Sigmoid colon (tissue), 4 donors: ENCODE data around the gene IRAG1.
A peak's percentile ranks its signal among the peaks of the same experiment; 100 is the strongest.

Experiments
- CTCF ChIP-seq, 4 experiments: fragments of 450-650 bp in 3 of 4; fragments of 200-600 bp in 1 of 4; IDR thresholded peaks; one replicate each; pipeline ENCODE4 v1.5.1; 2016 to 2019; ENCODE audit warnings: antibody characterized with exemption in 4 of 4, mild to moderate bottlenecking in 3 of 4, moderate library complexity in 2 of 4
- POLR2AphosphoS5 ChIP-seq, 4 donors: sonication (generic); formaldehyde crosslinking; IDR thresholded peaks; one replicate each; pipeline ENCODE4 v1.6.1; 2017; ENCODE audit warnings: antibody characterized with exemption in 4 of 4

- TF ChIP-seq CTCF (IDR thresholded peaks at IDR 0.05) (no peak), POLR2AphosphoS5 (IDR thresholded peaks at IDR 0.05) (peak in 1 of 4 donors; percentile 11)
These were observed 47.5 kb downstream of the IRAG1 start for GRCh38 chr11:10646005-10646404.
